H9 (cell line): ENCODE results near the gene FCHSD2. TPM values are rescaled to one million over a fixed set of nuclear protein-coding genes. Genes with fewer than 3 reads are reported as not detected.

Experiments
- DNase-seq: peaks from one replicate; pipeline ENCODE4 v3.0.0-alpha.2; 2017
- H2AFZ ChIP-seq: one replicate; pipeline ENCODE4 v1.6.1; 2013; ENCODE audit warnings: mild to moderate bottlenecking, low read length, control low read depth, moderate library complexity
- H2AK5ac ChIP-seq: 2 replicates; pipeline ENCODE4 v1.6.1; 2013; ENCODE audit warnings: low read length, control low read depth, mixed read lengths; ENCODE audit not compliant: insufficient read length
- H2BK120ac ChIP-seq: one replicate; pipeline ENCODE4 v1.6.1; 2013; ENCODE audit warnings: low read depth, mild to moderate bottlenecking, low read length, control low read depth, inconsistent platforms; ENCODE audit not compliant: poor library complexity, severe bottlenecking
- H2BK12ac ChIP-seq: 2 replicates; pipeline ENCODE4 v1.6.1; 2013; ENCODE audit warnings: low read length, control low read depth, mixed read lengths, low read depth; ENCODE audit not compliant: insufficient read length
- H2BK15ac ChIP-seq: 2 replicates; pipeline ENCODE4 v1.6.1; 2013; ENCODE audit warnings: low read depth, low read length, control low read depth
- H2BK20ac ChIP-seq: one replicate; pipeline ENCODE4 v1.6.1; 2013; ENCODE audit warnings: low read depth, mild to moderate bottlenecking, low read length, control low read depth, inconsistent platforms; ENCODE audit not compliant: poor library complexity, severe bottlenecking
- H2BK5ac ChIP-seq: 2 replicates; pipeline ENCODE4 v1.6.1; 2013; ENCODE audit warnings: low read length, control low read depth, mixed read lengths; ENCODE audit not compliant: insufficient read length
- H3K14ac ChIP-seq: 2 replicates; pipeline ENCODE4 v1.6.1; 2013; ENCODE audit warnings: low read length, control low read depth; ENCODE audit not compliant: insufficient read depth
- H3K18ac ChIP-seq: 2 replicates; pipeline ENCODE4 v1.6.1; 2013; ENCODE audit warnings: low read depth, mild to moderate bottlenecking, mixed read lengths, low read length, control low read depth; ENCODE audit not compliant: insufficient read length
- H3K23ac ChIP-seq: 2 replicates; pipeline ENCODE4 v1.6.1; 2013; ENCODE audit warnings: low read length, control low read depth, mixed read lengths, low read depth; ENCODE audit not compliant: insufficient read length
- H3K23me2 ChIP-seq: 2 replicates; pipeline ENCODE4 v1.6.1; 2013; ENCODE audit warnings: low read depth, mild to moderate bottlenecking, mixed read lengths, low read length, control low read depth; ENCODE audit not compliant: insufficient read length, poor library complexity, severe bottlenecking
- H3K27ac ChIP-seq: 2 replicates; pipeline ENCODE4 v1.5.1; 2013; ENCODE audit warnings: low read length, control low read depth, mixed read lengths, low read depth; ENCODE audit not compliant: insufficient read length
- H3K27me3 ChIP-seq: 2 replicates; pipeline ENCODE4 v1.6.1; 2013; ENCODE audit warnings: low read length, control low read depth, inconsistent platforms; ENCODE audit not compliant: insufficient read depth
- H3K4ac ChIP-seq: 2 replicates; pipeline ENCODE4 v1.6.1; 2013; ENCODE audit warnings: low read depth, mild to moderate bottlenecking, control low read depth, inconsistent platforms, low read length, moderate library complexity
- H3K4me1 ChIP-seq: 2 replicates; pipeline ENCODE4 v1.6.1; 2013; ENCODE audit warnings: low read length, control low read depth, inconsistent platforms; ENCODE audit not compliant: insufficient read depth
- H3K4me2 ChIP-seq: 2 replicates; pipeline ENCODE4 v1.6.1; 2013; ENCODE audit warnings: low read length, control low read depth, mixed read lengths; ENCODE audit not compliant: insufficient read length, insufficient read depth
- H3K56ac ChIP-seq: 2 replicates; pipeline ENCODE4 v1.6.1; 2013; ENCODE audit warnings: low read depth, mild to moderate bottlenecking, mixed read lengths, low read length, control low read depth; ENCODE audit not compliant: insufficient read length
- H3K79me1 ChIP-seq: 2 replicates; pipeline ENCODE4 v1.6.1; 2013; ENCODE audit warnings: low read depth, mild to moderate bottlenecking, moderate library complexity, low read length, control low read depth, inconsistent platforms; ENCODE audit not compliant: insufficient read depth, poor library complexity, severe bottlenecking
- H3K79me2 ChIP-seq: 2 replicates; pipeline ENCODE4 v1.6.1; 2013; ENCODE audit warnings: low read length, control low read depth, inconsistent platforms; ENCODE audit not compliant: insufficient read depth
- H3K9ac ChIP-seq: 2 replicates; pipeline ENCODE4 v1.6.1; 2013; ENCODE audit warnings: low read length, control low read depth, mixed read lengths; ENCODE audit not compliant: insufficient read length; ENCODE audit errors: extremely low read depth
- H3K9me3 ChIP-seq: one replicate; pipeline ENCODE4 v1.6.1; 2013; ENCODE audit warnings: low read depth, low read length, inconsistent platforms; ENCODE audit not compliant: control insufficient read depth
- H3T11ph ChIP-seq: one replicate; pipeline ENCODE4 v1.6.1; 2013; ENCODE audit warnings: mild to moderate bottlenecking, low read length, control low read depth, inconsistent platforms
- H4K20me1 ChIP-seq: one replicate; pipeline ENCODE4 v1.6.1; 2013; ENCODE audit not compliant: control insufficient read depth, insufficient read length, insufficient read depth
- H4K5ac ChIP-seq: 2 replicates; pipeline ENCODE4 v1.6.1; 2013; ENCODE audit warnings: low read depth, mild to moderate bottlenecking, mixed read lengths, low read length, control low read depth; ENCODE audit not compliant: insufficient read length
- H4K8ac ChIP-seq: replicated peaks from 2 replicates; pipeline ENCODE4 v1.6.1; 2013; ENCODE audit warnings: low read length, control low read depth, mixed read lengths, low read depth; ENCODE audit not compliant: insufficient read length
- H4K91ac ChIP-seq: 2 replicates; pipeline ENCODE4 v1.6.1; 2013; ENCODE audit warnings: low read depth, mild to moderate bottlenecking, moderate library complexity, mixed read lengths, low read length, control low read depth; ENCODE audit not compliant: insufficient read length
- H3K27ac Mint-ChIP-seq, 3 experiments: 2 replicates in 2 of 3; 3 replicates in 1 of 3; pipeline ENCODE4 v1.8.0; 2020 to 2021; ENCODE audit warnings: mixed read lengths in 3 of 3, mild to moderate bottlenecking in 1 of 3, moderate library complexity in 1 of 3
- H3K27me3 Mint-ChIP-seq: 2 replicates; pipeline ENCODE4 v1.8.0; 2021; ENCODE audit warnings: low read depth, mild to moderate bottlenecking, moderate library complexity, mixed read lengths
- H3K36me3 Mint-ChIP-seq, 3 experiments: 2 replicates in 2 of 3; 3 replicates in 1 of 3; pipeline ENCODE4 v1.8.0; 2020 to 2021; ENCODE audit warnings: low read depth in 3 of 3, mixed read lengths in 3 of 3; ENCODE audit not compliant: insufficient read depth in 1 of 3
- H3K4me1 Mint-ChIP-seq, 2 experiments: 2 replicates each; pipeline ENCODE4 v1.8.0; 2020; ENCODE audit warnings: mixed read lengths in 2 of 2
- H3K4me3 Mint-ChIP-seq, 2 experiments: 2 replicates in 1 of 2; 3 replicates in 1 of 2; pipeline ENCODE4 v1.8.0; 2020 to 2021; ENCODE audit warnings: mild to moderate bottlenecking in 2 of 2, mixed read lengths in 2 of 2, moderate library complexity in 1 of 2
- H3K9me3 Mint-ChIP-seq, 2 experiments: 2 replicates in 1 of 2; 3 replicates in 1 of 2; pipeline ENCODE4 v1.8.0; 2020; ENCODE audit warnings: mild to moderate bottlenecking in 2 of 2, mixed read lengths in 2 of 2, moderate library complexity in 1 of 2
- WGBS: extraction: QIAGEN DNeasy Blood & Tissue Kit; methylation state at CpG from one replicate; pipeline ENCODE4 v1.1.7; 2013; ENCODE audit warnings: missing lambda C conversion rate, low lambda C conversion rate, mixed read lengths; ENCODE audit not compliant: insufficient read length; ENCODE audit errors: extremely low coverage; 5-methylcytosine and 5-hydroxymethylcytosine counted together
- total RNA-seq: library from RNA; stranded (reverse); gene quantifications from 2 replicates; pipeline ENCODE4 v1.2.1, GENCODE V29; 2021
- TF ChIP-seq, protein P1 (sequence below): fragments of 200-600 bp; sonication (generic); conservative IDR thresholded peaks from 3 replicates; pipeline ENCODE4 v1.8.0; 2021; ENCODE audit warnings: antibody characterized with exemption, mild to moderate bottlenecking

The FCHSD2 gene
- total RNA-seq, 1 experiment from 2014 or later: 17.8 TPM

DNA sequence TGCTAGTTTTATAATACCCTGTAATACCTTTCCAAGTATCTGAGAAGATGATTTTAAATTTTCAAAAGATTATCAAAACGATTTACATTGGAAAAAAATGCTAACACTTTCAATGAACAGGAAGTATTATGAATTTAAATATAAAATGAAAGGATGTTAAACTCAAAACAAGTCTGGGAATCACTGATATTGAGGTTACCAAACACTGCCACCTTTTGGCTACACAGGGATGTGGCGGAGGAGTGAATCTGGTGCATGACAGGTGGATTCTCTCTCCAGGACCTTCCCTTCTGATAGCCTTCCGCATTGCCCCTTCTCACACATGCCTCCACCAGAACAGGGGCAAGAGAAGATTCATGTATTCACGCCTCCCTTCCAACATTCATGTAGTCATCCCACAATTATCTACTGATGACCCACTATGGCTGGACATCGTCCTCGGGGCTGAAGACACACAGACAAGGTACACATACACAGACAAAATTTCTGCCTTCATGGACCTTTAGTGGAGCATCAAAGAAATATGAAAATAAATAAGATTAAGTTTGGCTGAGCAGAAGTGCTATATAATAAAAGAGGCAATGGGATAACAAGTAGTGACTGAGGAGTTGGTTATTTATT, 293.2 kb downstream of the FCHSD2 start:
- Histone ChIP-seq H2AK5ac (no peak overlapping the region), H3K56ac (no peak overlapping the region), H3K79me2 (no peaks in the 10 kb centered on the region), H3K4me1 (no peaks in the 10 kb centered on the region), H3K18ac (no peak overlapping the region), H2BK15ac (no peak overlapping the region), H2BK5ac (no peak overlapping the region), H3K9me3 (no peaks in the 10 kb centered on the region), H3K23me2 (no peaks in the 10 kb centered on the region), H2BK20ac (no peak overlapping the region), H3K27ac (no peak overlapping the region), H3K79me1 (no peaks in the 10 kb centered on the region), H3T11ph (no peak overlapping the region), H3K9ac (no peak overlapping the region), H3K4ac (no peak overlapping the region), H3K4me2 (no peak overlapping the region), H3K23ac (no peak overlapping the region), H2BK120ac (no peak overlapping the region), H2BK12ac (no peak overlapping the region), H3K27me3 (no peaks in the 10 kb centered on the region), H3K14ac (no peak overlapping the region), H4K8ac (no peak overlapping the region), H4K91ac (no peak overlapping the region), H4K5ac (no peak overlapping the region), H4K20me1 (no peaks in the 10 kb centered on the region), H2AFZ (no peak overlapping the region)
- TF ChIP-seq, protein P1, sequence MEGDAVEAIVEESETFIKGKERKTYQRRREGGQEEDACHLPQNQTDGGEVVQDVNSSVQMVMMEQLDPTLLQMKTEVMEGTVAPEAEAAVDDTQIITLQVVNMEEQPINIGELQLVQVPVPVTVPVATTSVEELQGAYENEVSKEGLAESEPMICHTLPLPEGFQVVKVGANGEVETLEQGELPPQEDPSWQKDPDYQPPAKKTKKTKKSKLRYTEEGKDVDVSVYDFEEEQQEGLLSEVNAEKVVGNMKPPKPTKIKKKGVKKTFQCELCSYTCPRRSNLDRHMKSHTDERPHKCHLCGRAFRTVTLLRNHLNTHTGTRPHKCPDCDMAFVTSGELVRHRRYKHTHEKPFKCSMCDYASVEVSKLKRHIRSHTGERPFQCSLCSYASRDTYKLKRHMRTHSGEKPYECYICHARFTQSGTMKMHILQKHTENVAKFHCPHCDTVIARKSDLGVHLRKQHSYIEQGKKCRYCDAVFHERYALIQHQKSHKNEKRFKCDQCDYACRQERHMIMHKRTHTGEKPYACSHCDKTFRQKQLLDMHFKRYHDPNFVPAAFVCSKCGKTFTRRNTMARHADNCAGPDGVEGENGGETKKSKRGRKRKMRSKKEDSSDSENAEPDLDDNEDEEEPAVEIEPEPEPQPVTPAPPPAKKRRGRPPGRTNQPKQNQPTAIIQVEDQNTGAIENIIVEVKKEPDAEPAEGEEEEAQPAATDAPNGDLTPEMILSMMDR: peak; percentile 82
- no peaks in the 10 kb centered on the region for H3K36me3 Mint-ChIP-seq
- no peaks in the 10 kb centered on the region for H3K27me3 Mint-ChIP-seq
- no CpG with 5 or more reads among the region's 6 CpGs for WGBS
- no peaks in the 10 kb centered on the region for H3K4me1 Mint-ChIP-seq
- H3K27ac Mint-ChIP-seq: no peak overlapping the region
- no peaks in the 10 kb centered on the region for H3K9me3 Mint-ChIP-seq
- DNase-seq: peak; percentile 46
- no peak overlapping the region for H3K4me3 Mint-ChIP-seq
